HG03097 (cell line): ENCODE data around the gene HES6.

Experiments used
- ATAC-seq: cut with Tn5 transposase; IDR thresholded peaks from one replicate; pipeline ENCODE4 v1.9.1; 2021; ENCODE audit not compliant: unreplicated experiment, low FRiP score

The HES6 gene, protein sequence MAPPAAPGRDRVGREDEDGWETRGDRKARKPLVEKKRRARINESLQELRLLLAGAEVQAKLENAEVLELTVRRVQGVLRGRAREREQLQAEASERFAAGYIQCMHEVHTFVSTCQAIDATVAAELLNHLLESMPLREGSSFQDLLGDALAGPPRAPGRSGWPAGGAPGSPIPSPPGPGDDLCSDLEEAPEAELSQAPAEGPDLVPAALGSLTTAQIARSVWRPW

DNA sequence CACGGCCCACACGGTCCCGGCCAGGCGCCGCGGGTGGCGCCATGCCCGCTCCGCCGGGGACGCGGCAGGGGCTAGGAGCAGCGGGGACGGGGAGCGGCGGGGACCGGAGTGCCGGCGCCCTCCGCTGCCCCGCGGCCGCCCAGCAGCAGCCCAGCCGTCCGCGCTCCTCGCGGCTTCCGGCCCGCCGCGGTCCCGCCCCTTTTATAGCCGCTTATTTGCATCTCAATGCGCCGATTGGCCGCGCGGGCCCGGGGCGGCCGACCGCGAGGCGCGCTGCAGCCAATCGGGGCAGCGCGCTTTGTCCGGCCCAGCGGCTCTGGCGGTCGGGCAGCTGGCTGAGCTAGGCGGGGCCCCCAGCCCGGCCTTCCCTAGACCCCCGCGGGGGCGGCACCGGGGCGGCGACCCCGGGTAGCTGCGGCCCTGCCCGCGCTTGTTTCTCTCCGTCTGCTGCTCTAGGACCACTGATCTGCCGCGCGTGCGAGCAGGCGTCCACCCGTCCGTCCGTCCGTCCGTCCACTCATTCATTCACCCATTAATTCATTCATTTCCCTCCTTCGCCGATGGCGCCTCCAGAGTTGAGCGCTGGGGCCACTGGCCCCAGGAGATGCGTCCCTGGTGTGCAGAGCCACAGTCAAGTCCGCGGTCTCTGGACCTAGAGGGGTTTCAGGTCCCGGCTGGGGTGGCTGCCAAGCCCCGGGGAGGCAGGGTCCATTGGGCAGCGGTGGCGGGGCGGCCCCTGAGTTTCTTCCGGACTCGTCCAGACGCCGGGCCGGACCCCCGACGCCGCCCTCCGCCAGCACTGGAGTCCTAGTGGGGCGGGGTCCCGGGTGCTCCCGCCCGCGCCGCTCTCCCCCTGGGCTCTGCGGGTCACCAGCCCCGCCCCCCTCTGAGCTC, at the start of gene HES6:
Gene HES6, minus strand, starts transcription at position 176 of the 894 bp plus-strand sequence. Its CDS starts 133 bp downstream, at position 43.
- ATAC-seq: peak; percentile 66

DNA sequence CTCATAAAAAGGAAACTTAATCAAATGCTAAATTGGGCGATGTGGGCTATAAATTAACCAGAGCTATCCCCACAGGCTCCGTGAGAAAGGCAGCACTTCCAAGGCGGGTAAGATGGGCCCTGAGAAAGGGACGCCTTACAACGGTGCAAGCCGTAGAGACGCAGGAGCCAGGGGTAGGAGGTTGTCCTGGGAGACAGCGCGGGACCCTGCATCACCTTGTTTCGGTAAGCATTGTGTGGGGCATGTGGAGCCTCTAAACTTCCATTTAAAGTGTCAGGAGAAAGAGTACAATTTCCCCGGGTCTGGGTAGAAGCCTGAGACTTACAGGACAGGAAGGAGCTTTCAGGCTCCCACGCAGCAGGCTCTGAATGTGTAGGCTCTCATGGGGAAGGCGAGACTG, 49.7 kb upstream of the HES6 start:
- ATAC-seq: no peak

DNA sequence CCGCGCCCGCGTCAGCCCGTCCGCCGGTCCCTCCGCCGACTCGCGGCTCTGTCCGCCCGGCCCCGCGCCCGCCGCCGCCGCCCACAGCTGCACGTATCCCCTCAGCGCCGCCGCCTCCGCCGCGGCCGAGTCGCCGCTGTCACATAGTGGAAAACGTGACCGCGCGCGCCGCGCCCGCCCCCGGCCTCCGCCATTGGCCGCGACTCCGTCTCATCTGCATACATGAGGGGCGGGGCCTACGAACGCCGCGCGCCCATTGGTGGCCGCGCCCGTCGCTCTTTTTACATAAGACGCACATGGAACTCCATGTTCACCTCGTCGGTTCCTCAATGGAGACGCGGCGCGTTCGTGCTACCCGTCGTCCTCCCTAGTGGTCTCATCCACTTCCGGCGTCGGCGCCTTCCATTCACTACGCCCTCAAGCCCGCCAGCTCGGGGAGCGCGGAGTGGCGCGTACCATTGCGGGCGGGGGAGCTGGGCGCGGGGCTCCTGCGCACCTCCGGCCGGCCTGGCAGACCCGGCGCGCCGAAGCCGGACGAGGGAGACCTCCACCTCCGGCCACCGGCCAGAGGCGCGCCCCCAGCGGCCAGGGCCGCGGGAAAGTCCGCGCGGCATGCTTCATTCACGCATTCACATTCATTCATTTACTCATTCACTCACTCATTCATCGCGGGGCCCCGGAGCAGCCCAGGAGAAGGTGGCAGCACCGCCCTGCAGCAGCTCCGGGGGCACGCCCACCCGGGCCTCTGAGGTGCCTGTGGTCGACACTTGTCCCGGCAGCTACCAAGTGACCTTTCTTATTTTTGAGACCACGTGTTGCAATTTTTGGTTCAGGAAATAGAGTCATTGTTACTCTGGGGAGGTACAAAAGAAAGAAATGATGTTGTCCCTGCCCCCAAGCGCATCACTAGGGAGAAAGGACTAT, 49.1 kb upstream of the HES6 start:
- ATAC-seq: peak; percentile 84

DNA sequence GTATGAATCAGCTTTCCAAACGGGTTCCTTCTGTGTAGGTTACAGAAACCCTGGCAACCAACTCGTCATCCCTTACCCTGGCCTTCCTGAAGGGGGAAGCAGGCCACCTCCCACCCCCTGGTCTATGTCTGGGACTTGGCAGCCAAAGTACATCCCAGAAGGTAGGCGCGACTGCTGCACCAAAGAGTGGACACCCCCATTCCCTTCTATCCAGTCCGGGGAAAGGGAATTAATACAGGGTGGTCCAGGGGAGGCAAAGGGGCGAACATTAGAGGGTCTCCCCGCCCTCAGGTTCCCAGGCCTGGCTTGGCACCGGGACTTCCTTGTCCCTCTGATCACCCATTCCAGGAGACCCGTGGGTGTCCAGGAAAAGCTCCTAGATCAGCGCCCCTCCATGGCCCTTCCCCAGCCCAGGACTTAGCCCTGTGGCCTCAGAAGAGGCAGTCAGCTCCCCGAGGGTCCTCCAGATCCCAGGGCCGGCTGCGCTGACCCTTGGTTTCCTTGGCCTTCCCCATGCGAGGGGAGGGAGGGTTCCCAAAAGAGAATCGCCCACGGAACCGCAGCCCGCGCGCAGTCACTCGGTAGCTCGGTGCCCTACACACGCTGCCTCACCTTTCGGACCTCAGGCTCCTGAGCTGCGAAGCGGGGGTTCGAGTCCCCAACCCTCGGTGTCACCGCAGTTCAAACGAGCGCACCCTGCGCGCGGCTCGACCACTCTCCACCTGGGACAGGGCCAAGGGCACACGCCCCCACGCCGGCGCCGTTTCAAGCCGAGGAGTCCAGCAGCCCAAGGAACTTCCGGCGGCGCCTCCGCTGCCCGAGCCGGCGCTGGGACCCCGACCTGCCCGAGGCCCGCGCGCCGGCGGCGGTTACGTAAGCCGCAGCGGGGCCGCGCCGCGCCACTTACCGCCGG, 48.2 kb upstream of the HES6 start, which contains the start of gene PER2:
Gene PER2, minus strand, starts transcription at position 874 of the 913 bp plus-strand sequence. CDS start 10,674 bp downstream, outside the sequence.
- ATAC-seq: peak; percentile 24

DNA sequence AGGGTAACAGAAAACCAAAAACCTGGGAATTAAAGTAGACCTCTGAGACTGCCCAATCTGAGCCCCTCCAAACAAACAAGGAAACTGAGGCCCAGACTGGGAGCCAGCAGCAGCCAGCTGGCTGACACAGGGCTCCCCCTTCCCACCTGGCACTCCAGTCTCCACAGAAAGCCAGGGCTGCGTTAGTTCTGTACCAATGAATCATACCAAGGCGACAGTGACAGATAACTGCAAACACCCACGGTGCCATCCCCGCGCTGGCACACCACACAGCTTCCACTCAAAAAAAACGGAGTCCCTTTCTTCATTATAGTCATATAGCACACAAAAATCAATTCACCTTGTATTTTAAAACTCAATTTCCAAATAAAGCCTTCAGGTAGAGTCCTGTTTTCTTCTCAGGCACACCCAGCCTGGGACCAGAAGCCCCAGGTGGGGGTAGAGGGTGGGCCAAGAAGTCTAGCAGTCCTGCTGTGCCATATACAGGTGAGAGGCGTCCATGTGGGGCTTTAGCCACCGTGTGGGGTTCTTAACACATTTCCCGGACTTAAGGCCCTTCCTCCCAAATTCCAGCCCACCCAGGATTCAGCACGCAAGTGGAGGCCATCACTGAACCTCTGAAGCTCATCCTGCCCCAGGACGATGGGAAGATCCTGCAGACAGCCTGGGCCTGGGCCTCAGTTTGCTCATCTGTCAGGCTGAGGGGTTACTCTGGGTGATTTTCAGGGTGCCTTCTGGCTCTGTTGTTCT, 47.3 kb upstream of the HES6 start:
- ATAC-seq: no peak

DNA sequence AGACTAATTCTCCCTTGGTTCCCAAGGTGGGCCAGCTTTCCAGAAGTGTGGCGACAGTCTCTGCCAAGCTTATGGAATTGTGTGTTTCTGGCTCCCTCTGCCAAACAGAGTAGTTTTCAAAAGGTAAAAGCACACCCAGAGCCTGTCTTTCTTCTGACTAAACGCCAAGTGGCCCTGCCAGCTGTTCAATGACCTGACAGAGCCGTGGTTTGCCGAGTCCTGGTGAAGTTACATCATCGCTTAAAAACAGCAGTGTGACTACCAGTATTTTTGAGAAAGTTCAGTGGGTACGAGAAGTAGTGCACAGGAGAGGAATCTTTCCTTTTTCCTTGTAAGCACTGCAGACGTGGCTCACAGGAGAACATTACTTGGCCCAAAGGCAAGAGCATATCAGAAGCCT, 46.7 kb upstream of the HES6 start:
- ATAC-seq: no peak

DNA sequence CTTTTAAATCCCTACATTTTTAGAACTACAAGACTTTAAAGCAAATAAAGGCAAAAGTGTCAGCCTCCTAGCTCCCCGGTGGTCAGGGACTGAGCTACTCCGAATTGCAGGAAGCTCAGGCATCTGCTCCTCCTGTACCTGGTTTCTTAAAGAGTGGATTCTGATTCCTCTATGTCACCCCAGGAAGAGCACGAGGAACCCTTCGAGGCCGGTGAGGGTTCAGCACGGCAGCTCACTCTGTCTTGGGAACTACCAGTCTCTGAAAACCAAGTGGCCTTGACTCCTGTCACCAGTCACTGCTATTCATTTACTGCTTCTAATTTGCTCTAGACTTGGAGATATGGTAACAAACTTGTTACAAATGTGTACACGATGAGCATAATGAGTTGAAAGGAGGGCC, 46.3 kb upstream of the HES6 start:
- ATAC-seq: no peak

DNA sequence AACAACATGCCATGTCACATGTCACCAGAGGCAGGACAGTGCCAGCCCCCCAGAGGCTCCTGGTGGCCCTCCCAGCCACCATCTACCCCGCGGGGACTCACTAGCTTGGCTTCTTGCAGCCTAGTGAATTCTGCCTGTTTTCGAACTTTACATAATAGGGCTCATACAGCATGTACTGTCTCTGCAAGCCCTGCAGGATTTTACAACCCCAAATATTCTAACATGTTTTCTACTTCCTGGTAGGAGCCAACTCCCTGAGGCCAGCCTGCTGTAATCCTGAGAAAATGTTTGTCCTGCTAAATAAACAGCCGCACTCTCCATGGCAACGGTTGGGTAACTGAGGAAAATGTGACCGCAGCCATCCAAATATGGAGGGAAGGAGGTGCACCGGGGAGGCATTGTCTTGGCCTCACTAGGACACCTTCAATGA, 45.8 kb upstream of the HES6 start:
- ATAC-seq: no peak

DNA sequence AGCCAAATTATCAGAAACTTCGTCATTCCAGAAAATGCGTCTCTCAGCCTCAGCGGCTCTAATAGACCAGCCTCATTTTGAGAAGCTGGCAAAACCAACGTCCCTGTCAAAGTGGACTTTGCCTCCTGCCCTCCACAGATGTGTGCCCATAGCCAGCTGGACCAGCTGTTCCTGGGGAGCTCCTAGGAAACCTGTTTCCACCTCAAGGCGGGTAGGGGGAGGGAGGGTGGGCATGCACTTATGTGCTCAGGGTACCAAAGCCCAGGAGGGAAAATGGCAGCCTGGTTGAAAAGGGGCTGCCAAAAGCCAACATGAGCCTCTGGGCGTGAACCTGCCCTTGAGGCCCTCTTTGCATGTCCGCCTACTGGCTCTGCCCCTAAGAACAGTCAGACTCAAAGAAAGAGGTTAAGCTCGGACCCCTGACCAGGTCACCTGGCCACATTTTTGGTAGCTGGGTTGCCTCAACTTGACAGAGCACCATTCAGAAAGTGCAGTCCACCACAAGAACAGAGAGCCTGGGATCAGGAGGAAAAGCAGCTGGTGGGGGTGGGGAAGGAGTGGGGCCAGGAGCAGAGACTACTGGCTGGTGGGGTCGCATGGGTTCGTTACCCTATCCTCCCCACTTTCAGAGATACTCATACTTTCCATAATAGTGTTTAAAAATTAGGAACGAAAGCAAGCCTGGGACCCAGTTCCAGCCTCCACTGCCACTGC, 45.1 kb upstream of the HES6 start:
- no peak for ATAC-seq

DNA sequence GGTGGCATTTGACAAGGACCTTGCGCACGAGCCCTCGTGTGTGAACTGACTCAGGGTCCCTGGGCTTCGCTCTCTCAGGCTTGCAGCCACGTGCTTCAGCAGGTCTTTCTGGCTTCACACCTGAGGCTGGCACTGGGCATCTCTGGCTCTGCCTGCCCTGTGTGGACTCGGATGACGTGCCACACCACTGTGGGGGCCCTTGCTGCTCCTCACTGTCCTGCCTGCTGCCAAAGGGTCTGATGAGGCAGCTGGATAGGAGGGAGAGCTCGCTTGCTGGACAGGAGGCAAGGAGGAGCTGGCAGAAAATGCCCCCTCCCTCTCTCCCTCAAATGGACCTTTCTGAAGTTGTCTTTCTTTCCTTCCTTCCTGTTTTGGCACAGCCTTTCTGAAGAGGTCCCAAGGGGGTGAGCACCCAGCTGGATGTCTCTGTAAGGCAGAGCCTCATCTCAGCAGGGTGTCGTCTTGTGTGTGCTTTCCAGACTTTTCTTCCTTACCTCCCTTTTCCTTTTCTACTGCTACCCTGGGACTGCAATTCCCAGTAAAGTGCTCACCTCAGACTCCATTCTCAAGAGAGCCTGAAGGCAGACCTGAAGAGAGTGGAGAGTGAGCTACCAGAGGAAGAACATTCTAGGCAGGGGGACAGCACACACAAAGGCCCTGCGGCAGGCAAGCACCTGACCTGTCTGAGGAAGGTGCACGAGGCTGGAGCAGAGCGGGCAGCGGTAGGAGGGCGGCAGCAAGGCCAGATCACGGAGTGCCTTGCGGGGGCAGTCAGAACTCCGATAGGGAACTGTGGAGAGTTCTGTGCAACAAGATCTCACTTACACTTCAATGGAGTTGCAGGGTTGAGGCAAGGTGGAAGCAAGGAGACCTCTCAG, 43.3 kb upstream of the HES6 start:
- ATAC-seq: no peak

DNA sequence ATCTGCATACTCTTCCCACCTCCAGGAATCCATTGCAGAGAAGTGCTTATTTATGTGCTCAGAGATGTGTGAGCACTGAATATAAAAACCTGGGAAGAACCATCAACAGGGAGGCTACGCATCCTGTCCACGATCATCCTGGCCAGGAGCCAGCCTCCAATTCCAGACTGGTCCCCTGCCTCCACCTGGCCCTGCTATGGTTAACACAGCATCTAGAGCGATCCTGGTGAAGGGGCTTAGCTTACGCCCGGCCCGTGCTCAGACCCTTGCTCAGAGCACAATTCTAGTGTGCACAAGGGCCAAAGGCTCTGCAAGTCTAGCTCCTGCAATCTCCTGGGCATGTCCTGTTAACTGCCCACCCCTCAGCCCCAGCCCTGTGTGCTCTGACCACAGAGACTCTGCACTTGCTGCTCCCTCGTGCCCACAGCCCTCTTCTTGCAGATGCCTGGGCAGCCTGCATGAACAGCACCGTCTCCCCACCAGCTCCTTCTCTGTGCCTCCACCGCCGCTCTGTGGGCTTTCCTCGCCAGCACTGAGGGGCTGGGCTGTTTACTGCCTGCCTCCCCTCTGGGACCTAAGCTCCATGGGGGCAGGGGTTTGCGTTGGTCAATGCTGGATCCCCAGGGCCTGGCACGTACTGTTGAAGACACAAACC, 42.1 kb upstream of the HES6 start:
- ATAC-seq: no peak

DNA sequence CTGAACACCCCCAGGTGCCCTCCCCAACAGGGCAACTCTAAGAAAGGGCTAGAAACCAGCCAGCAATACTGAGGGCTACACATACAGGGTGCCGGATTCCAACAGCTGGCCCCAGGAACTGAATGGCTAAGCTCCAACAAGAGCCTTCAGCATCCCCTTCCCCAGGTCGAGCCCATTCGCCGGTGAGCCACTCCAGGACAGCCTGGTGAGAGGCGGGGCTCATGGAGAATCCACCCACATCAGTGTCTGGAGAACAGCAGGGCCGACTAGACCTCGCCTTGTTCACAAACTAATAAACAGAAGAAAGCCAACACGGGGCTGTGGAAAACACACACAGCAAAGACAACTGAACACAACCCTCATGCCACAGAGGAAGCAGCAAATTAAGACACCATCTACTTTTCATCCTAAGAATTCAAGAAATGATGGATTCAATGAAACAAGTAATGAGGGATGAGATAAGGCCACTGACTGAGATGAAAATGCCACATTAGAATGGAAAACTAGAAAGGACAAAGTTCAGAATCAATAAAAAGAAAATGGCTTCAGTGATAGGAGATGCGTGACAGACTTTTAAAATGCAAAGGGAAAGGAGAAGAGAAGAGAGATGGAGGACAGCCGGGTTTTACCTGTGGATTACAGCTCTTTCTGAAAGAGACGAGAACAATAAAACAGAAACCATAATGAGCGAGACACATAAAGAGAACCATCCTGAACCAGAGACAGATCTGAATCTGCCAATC, 40.4 kb upstream of the HES6 start:
- ATAC-seq: no peak

DNA sequence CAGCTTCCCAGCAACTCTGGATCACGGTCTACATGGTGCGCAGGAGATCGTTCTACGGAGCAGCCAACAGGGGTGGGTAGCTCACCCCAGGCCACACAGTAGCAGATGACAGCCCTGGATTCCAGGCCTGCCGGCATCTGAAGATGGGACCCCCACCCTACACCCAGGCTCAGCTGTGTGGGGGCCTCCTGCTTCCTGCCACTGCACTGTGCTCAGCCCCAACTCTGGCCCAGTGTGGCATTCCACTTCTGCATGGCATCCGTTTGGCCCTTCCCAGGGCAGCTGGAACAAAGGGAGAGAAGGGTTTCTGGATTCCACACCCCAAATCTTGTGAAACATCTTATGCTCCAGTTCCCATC, 39.5 kb upstream of the HES6 start:
- no peak for ATAC-seq

DNA sequence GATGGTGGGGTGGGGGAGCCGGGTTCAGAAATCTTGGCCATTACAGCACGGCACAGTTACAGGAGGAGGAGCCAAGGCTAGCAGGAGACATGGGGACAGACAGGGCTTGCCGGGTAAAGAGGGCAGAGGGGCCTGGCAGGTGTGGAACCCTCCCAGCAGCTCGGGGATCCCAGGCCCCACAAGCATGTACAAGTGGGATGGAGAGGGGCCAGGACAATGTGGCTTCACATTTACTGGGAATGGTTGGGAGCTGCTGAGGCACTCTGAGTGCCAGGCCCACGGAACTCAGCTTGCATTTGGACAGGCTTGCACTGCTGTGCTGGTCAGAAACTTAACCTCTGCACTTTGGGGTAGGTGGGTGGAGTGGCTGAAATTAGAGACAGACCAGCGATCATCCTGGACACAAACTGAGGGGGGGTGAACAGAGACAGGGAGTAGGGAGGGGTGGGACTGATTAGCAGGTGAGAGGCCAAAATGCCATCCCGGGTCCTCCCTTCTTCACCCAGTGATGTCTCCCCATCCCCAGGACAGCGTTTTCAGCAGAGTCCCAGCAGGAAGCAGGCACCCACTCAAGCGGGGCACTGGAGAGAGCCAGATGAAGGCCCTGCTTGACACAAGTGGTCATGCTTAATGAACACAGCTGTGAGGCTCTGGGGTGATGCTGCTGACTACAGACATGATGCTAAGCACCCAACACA, 38.9 kb upstream of the HES6 start:
- ATAC-seq: no peak

DNA sequence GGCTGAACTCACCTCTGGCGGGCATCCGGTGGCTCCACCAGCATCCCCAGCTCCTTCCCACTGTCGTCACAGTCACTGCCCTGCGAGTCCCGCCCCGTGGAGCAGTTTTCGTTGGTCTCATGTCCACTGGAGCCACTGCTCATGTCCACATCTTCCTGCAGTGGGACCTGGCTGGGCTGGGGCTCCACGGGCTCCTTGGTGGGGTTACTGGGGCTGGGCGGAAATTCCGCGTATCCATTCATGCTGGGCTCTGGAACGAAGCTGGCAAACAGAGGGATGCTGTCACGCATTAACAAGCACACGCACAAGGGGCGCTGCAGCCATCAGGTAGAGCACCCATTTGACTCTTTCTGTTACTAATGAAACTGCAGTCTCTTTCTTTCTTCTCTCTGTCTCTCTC, 37.9 kb upstream of the HES6 start:
- ATAC-seq: no peak
